HepG2 (cell line): ENCODE measurements around the gene ATOSB. TPM values are rescaled to one million over a fixed set of nuclear protein-coding genes. Genes with fewer than 3 reads are reported as not detected.

Source experiments
- ATAD3A ChIP-seq: sonication (generic); formaldehyde crosslinking; IDR thresholded peaks from 2 replicates; pipeline ENCODE4 v1.4.0; 2020; ENCODE audit warnings: missing genetic modification reagents
- ETV6 ChIP-seq: sonication (generic); formaldehyde crosslinking; conservative IDR thresholded peaks from 2 replicates; pipeline ENCODE4 v1.4.0; 2020; ENCODE audit warnings: missing genetic modification reagents
- FOXC1 ChIP-seq: sonication (generic); formaldehyde crosslinking; IDR thresholded peaks from 2 replicates; pipeline ENCODE4 v1.8.0; 2022; ENCODE audit warnings: mild to moderate bottlenecking, missing genetic modification reagents, borderline replicate concordance
- MTA3 ChIP-seq: sonication (generic); formaldehyde crosslinking; IDR thresholded peaks from 2 replicates; pipeline ENCODE4 v1.4.0; 2020; ENCODE audit warnings: missing genetic modification reagents
- SIN3B ChIP-seq: fragments of 150-350 bp; IDR thresholded peaks from 2 replicates; pipeline ENCODE4 v1.6.1; 2014; ENCODE audit warnings: low read length
- SOX5 ChIP-seq: IDR thresholded peaks from 2 replicates; pipeline ENCODE4 v1.6.1; 2016; ENCODE audit warnings: borderline replicate concordance
- ZBTB21 ChIP-seq: sonication (generic); formaldehyde crosslinking; IDR thresholded peaks from 2 replicates; pipeline ENCODE4 v1.4.0; 2020; ENCODE audit warnings: missing genetic modification reagents
- ZFP90 ChIP-seq: sonication (generic); formaldehyde crosslinking; IDR thresholded peaks from 2 replicates; pipeline ENCODE4 v1.8.0; 2022; ENCODE audit warnings: missing genetic modification reagents, mild to moderate bottlenecking, inconsistent platforms, borderline replicate concordance
- ZNF234 ChIP-seq: sonication (generic); formaldehyde crosslinking; conservative IDR thresholded peaks from 2 replicates; pipeline ENCODE4 v1.5.1; 2020; ENCODE audit warnings: mild to moderate bottlenecking, missing genetic modification reagents
- ZNF3 ChIP-seq: IDR thresholded peaks from 2 replicates; pipeline ENCODE4 v1.7.0; 2017; ENCODE audit warnings: inconsistent platforms
- ZNF460 ChIP-seq: sonication (generic); formaldehyde crosslinking; IDR thresholded peaks from 2 replicates; pipeline ENCODE4 v1.5.1; 2020; ENCODE audit warnings: missing genetic modification reagents, mild to moderate bottlenecking, borderline replicate concordance
- ZNF629 ChIP-seq: sonication (generic); formaldehyde crosslinking; conservative IDR thresholded peaks from 2 replicates; pipeline ENCODE4 v1.5.0; 2020; ENCODE audit warnings: missing genetic modification reagents
- ZNF691 ChIP-seq: sonication (generic); formaldehyde crosslinking; IDR thresholded peaks from 2 replicates; pipeline ENCODE4 v1.4.0; 2020; ENCODE audit warnings: missing genetic modification reagents, low read depth, mild to moderate bottlenecking, borderline replicate concordance
- ZNF800 ChIP-seq: sonication (generic); formaldehyde crosslinking; IDR thresholded peaks from 2 replicates; pipeline ENCODE4 v1.4.0; 2020; ENCODE audit warnings: missing genetic modification reagents
- polyA plus RNA-seq, 8 experiments: library from polyadenylated mRNA; depleted of rRNA in 3 of 8; stranded (reverse) in 7 of 8; unstranded in 1 of 8; fragments of >200 nt; fragmentation: Illumina TruSeq in 4 of 8; extraction: Trizol in 4 of 8; gene quantifications; 2 replicates each; pipeline versions ENCODE4 v1.2.1 to v1.2.3, GENCODE V29; 2011 to 2016; ENCODE audit warnings: low read depth in 4 of 8, missing spikeins in 1 of 8, mixed read lengths in 1 of 8; ENCODE audit not compliant: insufficient read depth in 1 of 8
- total RNA-seq, 5 experiments: library from RNA; depleted of rRNA; stranded (reverse); fragments of >200 nt; fragmentation: Illumina TruSeq; extraction: Trizol; gene quantifications; 2 replicates each; pipeline ENCODE4 v1.2.3, GENCODE V29; 2016; ENCODE audit warnings: low read depth in 1 of 5
- TF ChIP-seq, protein P1 (sequence below): sonication (generic); formaldehyde crosslinking; IDR thresholded peaks from 2 replicates; pipeline ENCODE4 v1.5.1; 2020; ENCODE audit warnings: mild to moderate bottlenecking, missing genetic modification reagents
- TF ChIP-seq, protein P2 (sequence below): sonication (generic); formaldehyde crosslinking; IDR thresholded peaks from 2 replicates; pipeline ENCODE4 v1.8.0; 2022; ENCODE audit warnings: low read depth, missing genetic modification reagents
- TF ChIP-seq, protein P3 (sequence below): sonication (generic); formaldehyde crosslinking; IDR thresholded peaks from 2 replicates; pipeline ENCODE4 v1.4.0; 2020; ENCODE audit warnings: missing genetic modification reagents

Gene ATOSB
- total and polyA plus RNA-seq, 2 of the 13 experiments (the other 11 are each of a cell fraction or from before 2014, with no cell fraction given) = 1.9 to 6.4 TPM

DNA sequence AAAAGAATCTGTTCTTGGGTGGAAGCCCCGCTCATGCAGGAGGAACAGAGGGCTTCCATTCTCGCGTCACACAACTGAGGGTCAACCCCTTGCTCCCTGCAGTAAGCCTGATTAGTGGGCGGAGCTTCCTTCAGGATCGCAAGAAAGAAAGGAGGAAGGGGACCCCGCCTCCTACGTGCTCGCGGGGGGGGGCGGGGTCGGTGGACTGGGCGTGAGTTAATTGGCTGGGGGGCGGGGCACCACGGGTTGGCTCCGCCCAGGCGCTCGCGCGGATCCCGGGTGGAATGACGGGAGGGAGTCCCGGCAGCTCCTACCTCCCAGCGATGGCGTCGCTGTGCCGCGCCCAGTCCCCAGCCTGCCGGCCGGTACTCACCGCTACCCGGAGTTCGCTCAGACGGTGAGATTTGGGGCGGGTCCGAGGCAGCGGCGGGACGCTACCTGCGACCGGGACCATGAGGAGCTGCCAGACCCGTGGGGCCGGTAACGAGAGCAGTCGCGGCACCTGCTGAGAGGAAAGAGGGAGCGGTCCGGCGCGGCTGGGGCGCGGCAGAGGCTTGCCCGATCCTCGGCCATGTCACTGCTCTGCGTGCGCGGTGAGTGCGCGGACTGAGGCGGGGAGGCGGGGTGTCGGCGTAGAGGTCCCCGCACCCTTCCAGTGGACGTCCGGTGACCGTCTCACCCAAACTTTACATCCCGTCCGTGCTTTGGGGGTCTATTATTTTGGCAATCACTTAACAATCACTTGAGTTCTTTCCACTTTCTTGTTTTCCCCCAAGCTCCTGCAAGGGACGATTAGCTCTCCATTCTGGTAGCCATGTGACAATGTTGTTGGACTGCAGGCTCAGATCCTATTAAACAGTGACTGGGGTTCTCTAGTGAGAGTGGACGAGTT lies 46.3 kb upstream of the ATOSB start, which contains the start of gene UNC13B (continued):
- TF ChIP-seq, protein P1, sequence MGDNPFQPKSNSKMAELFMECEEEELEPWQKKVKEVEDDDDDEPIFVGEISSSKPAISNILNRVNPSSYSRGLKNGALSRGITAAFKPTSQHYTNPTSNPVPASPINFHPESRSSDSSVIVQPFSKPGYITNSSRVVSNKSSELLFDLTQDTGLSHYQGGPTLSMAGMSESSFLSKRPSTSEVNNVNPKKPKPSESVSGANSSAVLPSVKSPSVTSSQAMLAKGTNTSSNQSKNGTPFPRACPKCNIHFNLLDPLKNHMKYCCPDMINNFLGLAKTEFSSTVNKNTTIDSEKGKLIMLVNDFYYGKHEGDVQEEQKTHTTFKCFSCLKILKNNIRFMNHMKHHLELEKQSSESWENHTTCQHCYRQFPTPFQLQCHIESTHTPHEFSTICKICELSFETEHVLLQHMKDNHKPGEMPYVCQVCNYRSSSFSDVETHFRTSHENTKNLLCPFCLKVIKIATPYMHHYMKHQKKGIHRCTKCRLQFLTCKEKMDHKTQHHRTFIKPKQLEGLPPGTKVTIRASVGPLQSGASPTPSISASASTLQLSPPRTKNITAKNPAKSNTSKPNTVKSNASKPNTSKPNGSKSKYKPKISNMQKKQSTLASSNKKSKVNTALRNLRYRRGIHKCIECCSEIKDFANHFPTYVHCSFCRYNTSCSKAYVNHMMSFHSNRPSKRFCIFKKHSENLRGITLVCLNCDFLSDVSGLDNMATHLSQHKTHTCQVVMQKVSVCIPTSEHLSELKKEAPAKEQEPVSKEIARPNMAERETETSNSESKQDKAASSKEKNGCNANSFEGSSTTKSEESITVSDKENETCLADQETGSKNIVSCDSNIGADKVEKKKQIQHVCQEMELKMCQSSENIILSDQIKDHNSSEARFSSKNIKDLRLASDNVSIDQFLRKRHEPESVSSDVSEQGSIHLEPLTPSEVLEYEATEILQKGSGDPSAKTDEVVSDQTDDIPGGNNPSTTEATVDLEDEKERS (CRISPR knock-in tag) = peak; percentile 81
- 0 out of 2 replicates have a peak, but pooled peaks have one; percentile 16 for TF ChIP-seq ZBTB21
- TF ChIP-seq ZNF460 = no peak; the same call in 1 of the 2 replicates
- peak; percentile 92 for TF ChIP-seq ZNF800
- TF ChIP-seq ZNF3 (CRISPR knock-in tag) = no peak
- TF ChIP-seq, protein P2, sequence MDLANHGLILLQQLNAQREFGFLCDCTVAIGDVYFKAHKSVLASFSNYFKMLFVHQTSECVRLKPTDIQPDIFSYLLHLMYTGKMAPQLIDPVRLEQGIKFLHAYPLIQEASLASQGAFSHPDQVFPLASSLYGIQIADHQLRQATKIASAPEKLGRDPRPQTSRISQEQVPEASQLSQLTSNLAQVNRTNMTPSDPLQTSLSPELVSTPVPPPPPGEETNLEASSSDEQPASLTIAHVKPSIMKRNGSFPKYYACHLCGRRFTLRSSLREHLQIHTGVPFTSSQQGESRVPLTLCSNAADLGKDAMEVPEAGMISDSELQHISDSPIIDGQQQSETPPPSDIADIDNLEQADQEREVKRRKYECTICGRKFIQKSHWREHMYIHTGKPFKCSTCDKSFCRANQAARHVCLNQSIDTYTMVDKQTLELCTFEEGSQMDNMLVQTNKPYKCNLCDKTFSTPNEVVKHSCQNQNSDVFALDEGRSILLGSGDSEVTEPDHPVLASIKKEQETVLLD (CRISPR knock-in tag) = peak; percentile 1; the same call in 1 of the 2 replicates
- TF ChIP-seq, protein P3, sequence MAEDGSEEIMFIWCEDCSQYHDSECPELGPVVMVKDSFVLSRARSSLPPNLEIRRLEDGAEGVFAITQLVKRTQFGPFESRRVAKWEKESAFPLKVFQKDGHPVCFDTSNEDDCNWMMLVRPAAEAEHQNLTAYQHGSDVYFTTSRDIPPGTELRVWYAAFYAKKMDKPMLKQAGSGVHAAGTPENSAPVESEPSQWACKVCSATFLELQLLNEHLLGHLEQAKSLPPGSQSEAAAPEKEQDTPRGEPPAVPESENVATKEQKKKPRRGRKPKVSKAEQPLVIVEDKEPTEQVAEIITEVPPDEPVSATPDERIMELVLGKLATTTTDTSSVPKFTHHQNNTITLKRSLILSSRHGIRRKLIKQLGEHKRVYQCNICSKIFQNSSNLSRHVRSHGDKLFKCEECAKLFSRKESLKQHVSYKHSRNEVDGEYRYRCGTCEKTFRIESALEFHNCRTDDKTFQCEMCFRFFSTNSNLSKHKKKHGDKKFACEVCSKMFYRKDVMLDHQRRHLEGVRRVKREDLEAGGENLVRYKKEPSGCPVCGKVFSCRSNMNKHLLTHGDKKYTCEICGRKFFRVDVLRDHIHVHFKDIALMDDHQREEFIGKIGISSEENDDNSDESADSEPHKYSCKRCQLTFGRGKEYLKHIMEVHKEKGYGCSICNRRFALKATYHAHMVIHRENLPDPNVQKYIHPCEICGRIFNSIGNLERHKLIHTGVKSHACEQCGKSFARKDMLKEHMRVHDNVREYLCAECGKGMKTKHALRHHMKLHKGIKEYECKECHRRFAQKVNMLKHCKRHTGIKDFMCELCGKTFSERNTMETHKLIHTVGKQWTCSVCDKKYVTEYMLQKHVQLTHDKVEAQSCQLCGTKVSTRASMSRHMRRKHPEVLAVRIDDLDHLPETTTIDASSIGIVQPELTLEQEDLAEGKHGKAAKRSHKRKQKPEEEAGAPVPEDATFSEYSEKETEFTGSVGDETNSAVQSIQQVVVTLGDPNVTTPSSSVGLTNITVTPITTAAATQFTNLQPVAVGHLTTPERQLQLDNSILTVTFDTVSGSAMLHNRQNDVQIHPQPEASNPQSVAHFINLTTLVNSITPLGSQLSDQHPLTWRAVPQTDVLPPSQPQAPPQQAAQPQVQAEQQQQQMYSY (CRISPR knock-in tag) = 0 out of 2 replicates have a peak, but pooled peaks have one; percentile 50
- no peak for TF ChIP-seq ATAD3A (CRISPR knock-in tag)
- TF ChIP-seq FOXC1 (CRISPR knock-in tag) = peak; percentile 88; the same call in 1 of the 2 replicates
- no peak; the same call in 1 of the 2 replicates for TF ChIP-seq SOX5 (CRISPR knock-in tag)
- 0 out of 2 replicates have a peak, but pooled peaks have one; percentile 30 for TF ChIP-seq SIN3B
- TF ChIP-seq ZNF234 (CRISPR knock-in tag) = 0 out of 2 replicates have a peak, but pooled peaks have one; percentile 61
- no peak for TF ChIP-seq ZFP90 (CRISPR knock-in tag)
- peak; percentile 33; the same call in 1 of the 2 replicates for TF ChIP-seq ETV6 (CRISPR knock-in tag)
- no peak for TF ChIP-seq MTA3 (CRISPR knock-in tag)
- no peak for TF ChIP-seq ZNF691 (CRISPR knock-in tag)
- TF ChIP-seq ZNF629 (CRISPR knock-in tag) = no peak; the same call in 1 of the 2 replicates
